HG03354 (cell line): ENCODE results near the gene TTC39A.
"Not testable (repeated sequence)": the region's sequence is repeated elsewhere in the genome, so short reads cannot be mapped to it uniquely, and the experiment has no call there.

Experiments used
- ATAC-seq: cut with Tn5 transposase; IDR thresholded peaks from one replicate; pipeline ENCODE4 v1.9.1; 2021; ENCODE audit warnings: mild to moderate bottlenecking; ENCODE audit not compliant: unreplicated experiment, poor library complexity, severe bottlenecking

TTC39A gene

DNA sequence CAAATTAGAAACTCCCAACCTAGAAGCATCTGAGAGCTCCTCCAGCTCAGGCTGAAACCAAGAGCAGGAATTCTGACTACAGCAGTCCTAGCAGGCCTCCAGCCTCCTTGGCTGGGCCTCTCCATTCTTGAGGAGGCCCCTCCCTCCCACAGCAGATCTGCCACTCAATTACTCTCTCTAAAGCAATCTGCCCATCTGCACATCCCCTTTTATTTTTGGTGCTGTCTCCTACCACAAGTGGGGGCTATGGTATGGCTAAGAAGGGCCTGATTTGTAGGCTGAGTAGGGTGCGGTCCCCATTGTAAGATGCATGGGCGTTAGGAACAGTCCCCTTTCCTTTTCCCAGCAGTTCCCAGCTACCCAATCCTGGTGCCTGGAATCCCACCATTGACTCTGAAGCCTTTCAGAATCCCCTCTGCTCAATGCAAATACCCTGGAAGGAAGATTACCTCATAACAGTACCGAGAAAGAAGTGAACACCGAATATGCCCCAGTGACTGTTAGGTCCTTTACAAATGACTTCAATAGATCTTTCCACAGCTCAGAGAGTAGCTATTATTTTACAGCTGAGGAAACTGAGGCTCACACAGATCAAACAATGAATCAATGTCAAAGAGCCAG lies 11.6 kb upstream of the TTC39A start:
- peak; percentile 75 for ATAC-seq

DNA sequence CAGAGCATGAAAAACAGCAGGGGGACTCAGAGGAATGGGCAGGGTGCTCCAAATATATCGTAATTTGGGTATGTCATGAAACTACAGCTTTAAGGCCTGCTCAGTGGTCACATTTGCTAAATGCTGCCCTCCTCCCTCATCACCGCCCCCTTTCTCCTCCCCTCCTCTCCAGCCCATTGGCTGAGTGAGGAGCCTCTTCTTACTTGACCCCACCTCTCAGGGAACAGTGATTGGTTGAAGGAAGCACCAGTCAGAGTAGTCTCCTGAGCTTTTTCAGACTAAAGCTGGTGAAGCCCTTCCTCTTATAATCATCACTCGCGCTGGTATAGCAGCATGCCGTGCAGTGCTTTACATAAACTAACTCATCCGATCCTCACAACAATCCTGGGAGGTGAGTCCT lies 10.0 kb upstream of the TTC39A start:
- ATAC-seq: no peak

DNA sequence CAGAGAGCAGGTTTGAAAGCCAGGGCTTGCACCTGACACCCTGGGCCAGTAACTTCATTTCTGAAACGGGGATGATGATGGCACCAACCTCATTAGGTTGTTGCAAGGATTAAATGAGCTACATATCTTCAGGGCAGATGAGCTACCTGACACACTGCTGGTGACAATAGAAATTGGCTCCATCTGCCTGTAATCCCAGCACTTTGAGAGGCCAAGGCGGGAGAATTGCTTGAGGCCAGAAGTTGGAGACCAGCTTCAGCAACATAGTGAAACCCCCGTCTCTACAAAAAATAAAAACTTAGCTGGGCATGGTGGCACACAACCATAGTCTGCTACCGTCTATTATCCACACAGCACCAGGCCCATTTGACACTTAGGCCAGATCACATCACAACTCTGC lies 6.3 kb upstream of the TTC39A start:
- no peak for ATAC-seq

DNA sequence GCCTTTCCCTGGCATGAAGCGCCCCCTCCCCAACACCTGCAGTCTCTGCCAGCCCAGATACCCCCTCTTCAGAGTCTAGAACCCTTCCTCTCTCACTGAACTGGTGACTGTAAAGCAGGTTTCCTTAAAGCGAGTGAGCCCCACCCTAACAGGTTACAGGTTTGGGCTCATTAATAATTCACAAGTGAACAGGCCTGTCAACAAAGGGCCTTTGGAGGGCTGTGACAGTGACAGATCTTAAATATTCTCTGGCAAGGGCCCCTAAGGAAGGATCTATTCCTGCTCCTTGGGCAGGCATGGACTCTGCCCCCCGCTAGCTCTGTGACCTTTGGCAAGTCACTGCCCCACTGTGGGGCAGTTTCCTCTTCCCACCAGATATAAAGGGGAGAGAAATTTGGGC lies 5.6 kb upstream of the TTC39A start:
- ATAC-seq: no peak

DNA sequence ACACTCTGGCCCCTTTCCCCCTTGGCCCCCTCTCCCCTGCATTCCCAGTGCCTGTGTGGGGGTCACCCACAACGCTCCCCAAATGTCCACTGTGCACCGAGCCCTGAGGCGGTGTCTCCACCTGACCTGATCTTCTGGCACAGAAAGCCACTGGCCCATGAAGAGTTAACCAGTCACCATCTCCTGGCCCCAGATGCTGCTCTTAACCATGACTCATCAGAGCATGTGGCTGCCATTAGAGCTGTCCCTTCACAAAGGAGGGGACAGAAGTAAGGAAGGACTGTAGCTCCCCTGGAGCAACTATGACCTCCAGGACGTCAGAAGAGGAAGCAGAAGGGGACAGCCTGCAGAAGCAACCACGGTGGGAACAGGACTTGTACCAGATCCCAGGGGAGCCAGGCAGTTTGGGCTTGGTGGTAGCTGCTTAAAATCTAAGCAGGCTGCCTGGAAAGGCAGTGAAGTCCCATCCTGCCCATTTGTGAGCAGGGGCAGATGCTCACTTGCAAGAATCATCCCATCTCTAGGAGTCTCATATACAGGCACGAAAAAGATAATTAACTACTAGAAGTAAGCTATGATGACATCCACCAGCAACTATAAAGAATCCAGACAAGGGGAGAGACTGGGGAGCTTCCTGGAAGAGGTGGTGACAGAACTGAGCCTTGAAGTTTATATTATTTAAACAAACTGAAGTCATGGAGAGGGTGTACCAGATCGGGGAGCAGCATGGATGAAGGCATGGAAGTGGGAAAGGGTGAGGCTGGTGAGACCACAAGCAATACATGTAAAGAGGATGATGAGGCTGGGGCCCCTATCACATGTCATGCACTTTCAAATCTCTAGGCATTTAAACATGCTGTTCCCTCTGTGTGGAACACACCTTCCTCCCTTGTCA lies 1.1 kb upstream of the TTC39A start:
- ATAC-seq: peak; percentile 69

DNA sequence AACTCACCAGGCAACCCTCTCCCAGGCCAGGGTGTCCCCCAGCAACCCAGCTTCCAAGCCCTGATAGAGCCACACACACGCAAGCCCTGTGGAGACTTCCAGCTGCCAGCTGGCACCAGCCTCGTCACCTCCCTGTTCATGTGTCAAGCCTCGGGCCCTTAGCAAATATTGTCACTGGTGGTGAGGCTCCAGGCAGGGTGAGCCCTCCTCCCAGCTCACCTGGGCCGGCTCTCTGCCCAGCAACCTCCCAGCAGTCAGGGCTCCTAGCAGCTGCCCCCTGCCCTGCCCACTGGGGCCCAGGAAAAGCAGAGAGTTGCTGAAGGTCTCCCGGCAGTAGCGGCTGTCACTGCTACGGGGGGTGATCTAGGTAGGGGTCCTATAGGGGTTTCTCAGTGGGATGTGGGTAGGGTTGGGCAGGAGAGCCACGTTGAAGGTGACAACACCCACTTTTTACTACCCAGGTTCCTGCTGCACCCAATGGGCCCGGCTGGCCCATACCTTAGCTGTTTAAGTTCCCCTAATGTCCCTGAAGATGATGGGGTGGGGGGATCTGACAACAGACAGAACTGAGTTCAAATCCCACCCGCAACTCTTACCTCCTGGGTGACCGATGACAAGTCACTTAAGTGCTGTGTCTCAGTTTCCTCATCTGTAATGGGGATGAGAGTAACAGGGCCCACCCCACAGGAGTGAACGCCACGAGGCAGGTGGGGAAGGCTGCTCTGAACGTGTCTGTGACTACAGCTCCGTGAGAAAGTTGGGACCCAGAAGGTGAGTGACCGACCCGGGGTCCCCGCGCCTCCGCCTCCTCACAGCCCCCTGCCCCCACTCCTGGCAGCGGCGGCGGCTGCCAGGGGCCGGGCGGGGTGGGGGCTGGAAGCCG lies 678 bp downstream of the TTC39A start:
- no peak for ATAC-seq

DNA sequence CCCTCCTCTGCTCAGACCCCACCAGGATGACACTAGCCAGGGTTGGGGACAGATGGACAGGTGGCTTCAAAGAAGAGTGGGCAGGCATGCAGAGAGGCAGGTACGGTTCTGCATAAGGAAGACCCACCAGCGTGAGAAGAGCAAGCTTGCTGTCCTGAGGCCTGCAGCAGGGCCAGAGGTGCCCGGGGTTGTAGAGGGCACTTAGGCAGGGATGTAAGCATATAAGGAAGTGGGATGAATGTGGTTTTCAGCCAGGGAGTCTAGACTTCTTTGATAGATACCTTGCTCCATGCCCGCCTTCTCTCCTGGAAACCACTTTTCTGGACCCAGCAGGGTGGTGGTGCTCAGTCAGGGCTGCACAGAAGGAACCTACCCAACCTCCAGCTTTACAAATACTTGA lies 1.4 kb downstream of the TTC39A start:
- no peak for ATAC-seq

DNA sequence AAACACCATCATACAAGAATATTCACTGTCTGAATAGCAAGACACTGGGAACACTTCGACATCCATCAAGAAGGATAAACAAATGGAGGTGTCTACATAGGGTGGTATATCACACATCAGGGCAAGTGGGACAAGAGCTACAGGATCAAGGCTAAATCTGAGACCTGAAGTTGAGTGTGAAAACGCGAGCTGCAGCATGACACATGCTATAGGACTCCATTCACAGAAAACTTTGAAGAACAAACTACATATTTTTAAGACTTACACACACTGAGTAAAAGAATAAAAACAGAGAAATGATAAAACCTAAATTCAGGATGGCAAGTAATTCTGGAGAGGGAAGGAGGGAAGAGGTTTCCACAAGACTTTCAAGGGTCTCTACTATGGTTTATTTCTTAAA lies 2.1 kb downstream of the TTC39A start:
- ATAC-seq: no peak

DNA sequence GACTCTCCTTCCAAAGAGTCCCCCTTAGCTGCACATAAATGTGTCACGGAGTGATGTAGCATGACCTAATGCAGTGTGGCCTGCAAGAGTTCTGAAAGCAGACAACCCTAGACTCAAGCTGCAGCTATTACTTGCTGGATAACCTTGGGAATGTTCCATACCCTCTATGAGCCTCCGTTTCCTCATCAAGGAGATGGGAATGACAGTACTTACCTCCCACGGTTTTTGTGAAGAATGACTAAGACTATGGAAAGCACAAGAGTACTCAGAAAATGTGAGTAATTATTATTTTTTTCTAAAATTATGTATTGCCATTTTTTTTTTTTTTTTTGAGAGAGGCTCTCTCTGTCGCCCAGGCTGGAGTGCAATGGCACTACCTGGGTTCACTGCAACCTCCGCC lies 3.0 kb downstream of the TTC39A start:
- no peak for ATAC-seq

DNA sequence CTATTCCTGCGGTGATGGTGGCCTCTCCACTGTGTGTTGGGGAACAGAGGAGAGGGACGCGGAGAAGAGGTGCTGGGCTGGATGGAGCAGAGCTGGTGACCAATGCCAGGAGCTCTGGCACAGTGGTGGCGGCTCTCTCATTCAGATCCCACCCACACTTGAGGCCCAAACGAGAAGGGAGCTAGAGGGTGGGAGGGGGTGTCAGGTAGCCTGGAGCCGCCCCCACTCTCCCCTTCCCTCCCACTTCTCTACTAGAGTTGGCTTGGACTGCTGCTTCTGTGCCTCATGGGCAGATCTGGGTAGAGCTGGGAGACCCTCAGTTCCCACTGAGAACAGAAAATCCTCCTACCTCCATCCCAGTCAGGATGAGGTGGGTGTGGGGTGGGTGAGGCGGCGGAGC lies 3.5 kb downstream of the TTC39A start:
- ATAC-seq: no peak

DNA sequence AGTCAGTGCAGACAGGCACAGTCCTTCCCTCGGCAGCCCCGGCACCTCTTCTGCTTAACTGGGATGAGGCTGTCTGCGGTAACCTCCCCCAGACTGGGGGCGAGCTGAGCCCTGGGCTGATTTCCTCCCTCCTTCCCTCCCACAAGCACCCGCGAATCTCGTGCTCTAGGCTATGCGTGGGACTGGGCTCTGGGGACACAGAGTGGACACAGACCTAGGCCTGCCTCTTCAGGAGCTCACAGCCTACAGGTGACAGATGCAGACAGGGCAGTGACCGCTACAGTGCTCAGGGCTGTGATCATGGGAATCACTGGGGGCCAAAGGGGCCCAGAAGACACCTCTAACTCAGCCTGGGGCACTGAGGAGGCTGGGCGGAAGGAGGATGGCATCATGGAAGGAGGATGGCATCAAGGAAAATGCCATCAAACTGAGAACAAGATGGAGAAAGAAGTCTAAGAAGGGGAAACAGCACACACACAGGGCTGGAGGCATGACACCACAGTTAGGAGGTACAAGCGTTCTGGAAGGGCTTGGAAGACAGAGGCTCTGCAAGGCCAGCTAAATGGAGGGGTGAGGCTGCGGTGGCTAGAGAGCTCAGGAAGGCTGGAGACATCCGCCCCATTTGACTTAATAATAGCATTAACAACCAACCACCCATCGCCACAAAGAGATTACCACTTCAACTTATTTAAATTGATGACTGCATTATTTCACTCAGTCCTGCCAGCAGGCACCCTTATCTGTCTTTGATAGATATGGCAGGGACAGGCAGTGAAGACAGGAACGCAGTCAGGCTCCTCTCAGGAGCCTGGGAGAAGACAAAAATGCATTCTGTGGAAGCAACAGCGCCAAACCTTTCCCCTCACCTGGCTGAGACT lies 4.2 kb downstream of the TTC39A start:
- no peak for ATAC-seq

DNA sequence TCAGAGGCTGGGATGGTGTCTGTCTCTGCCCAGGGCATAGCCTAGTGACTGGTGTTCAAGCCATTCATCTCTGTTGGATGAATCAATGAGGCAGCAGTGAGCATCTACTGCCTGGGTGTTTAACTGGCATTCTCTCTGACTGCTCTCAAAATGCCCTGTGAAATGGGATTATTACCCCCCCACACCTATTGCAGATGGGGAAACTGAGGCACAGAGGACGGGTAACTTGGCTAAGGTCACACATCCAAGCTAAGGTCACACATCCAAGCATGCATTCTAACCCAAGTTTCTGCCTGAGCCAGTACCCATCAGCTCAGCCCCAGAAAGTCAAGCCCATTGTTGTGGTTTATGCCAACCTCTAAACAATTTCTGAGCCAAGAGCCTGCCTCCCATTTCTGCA lies 5.0 kb downstream of the TTC39A start:
- no peak for ATAC-seq

DNA sequence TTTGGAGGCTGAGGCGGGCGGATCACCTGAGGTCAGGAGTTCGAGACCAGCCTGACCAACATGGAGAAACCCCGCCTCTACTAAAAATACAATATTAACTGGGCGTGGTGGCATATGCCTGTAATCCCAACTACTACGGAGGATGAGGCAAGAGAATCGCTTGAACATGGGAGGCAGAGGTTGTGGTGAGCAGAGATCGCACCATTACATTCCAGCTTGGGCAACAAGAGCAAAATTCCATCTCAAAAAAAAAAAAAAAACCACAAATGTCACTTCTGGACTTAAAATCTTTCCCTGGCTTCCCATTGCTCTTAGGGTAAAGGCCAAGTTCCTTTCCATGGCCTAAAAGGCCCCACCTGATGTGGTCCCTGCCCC lies 5.4 kb downstream of the TTC39A start:
- not testable (repeated sequence) for ATAC-seq

DNA sequence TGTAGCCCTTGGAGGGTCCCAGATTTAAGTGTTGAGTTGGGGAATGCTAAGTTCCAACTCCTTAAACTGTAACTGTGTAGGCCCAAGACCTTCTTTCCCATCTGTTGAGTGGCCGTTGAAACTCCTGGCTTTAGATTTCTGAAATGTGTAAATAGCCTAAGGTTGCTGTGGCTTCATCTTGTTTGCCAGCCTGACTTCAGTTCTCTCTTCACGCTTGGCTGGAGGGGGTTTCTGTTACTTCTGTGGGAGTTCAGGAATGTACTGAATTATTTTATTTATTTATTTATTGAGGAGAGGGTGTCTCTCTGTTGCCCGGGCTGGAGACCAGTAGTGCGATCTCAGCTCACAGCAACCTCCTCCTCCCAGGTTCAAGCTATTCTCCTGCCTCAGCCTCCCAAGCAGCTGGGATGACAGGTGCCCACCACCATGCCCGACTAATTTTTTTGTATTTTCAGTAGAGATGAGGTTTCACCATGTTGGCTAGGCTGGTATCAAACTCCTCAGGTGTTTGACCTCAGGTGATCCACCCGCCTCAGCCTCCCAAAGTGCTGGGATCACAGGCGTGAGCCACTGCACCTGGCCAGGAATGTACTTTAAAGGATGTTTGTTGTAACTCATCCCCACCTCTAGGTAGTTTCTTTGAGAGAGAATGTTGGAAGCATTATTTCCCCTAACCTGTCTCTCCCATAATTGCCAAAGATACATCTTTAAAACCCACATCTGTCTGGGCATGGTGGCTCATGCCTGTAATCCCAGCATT lies 5.9 kb downstream of the TTC39A start:
- ATAC-seq: no peak

DNA sequence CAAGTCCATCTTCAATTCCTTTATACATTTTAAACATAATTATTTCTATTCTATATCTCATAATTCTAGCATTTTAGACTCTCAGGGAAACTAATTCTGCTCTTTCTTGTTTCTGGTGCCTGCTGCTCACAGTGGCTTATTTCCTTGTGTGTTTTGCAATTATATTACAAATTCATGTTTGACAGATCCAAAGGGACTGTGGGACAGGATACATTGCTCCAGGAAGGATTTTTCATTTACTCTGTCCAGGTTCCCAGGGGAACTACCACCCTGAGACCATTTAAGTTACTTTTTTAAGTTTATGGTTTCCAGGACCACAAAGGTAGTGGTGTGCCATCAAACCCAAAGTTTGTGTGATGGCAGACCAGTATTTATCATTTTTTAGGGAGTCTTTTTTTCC lies 6.6 kb downstream of the TTC39A start:
- no peak for ATAC-seq

DNA sequence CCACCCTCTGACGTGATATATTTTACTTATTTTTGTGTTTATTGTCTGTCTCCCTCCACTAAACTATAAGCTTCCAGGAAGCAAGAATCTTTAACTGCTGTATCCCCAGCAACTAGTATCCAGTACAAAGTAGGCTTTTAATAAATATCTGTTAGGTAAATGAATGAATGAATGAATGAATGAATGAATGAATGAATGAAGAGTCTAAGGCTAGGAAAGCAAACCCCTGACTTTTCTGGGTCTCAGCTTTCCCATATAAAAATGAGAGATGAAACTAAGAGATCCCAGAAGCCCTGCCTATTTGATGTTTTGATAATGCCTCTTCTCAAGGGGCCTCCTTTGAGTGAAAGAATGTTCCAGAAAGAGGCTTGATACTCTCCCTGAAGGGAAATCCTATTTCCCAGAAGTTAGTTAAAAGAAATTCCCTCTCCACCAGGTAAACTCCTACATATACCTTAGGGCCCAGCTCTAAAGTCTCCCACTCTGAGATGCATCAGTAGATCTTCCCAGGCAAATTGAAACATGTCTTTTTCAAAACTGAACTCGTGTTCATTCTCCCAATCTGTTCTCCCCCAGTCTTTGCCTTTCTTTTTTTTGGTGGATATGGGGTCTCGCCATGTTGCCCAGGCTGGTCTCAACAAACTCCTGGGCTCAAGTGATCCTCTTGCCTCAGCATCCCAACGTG lies 7.8 kb downstream of the TTC39A start:
- no peak for ATAC-seq

DNA sequence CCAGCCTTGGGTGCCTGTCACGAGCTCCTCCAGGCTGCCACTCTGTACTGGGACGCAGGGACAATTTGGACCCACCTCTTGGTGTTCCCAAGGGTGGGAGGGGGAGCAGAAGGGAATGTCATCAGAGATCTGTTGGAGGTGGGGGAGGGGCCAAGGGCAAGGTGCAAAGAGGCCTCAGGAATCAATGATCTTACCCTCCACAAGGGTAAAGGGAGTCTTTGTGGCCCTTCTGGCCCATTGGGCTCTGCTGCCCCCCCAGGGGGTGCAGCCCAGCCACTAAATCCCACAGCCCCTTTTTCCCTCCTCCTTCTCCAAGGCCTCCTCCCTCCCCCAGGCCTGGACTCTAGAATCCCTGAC lies 8.5 kb downstream of the TTC39A start:
- no peak for ATAC-seq
